ENCODE measurements around the gene ZP1. TPM values are rescaled to one million over a fixed set of nuclear protein-coding genes. Genes with fewer than 3 reads are reported as not detected.

Gene ZP1
- total RNA-seq, 2 experiments from 2014 or later: 0.20 TPM; not detected in 1

DNA sequence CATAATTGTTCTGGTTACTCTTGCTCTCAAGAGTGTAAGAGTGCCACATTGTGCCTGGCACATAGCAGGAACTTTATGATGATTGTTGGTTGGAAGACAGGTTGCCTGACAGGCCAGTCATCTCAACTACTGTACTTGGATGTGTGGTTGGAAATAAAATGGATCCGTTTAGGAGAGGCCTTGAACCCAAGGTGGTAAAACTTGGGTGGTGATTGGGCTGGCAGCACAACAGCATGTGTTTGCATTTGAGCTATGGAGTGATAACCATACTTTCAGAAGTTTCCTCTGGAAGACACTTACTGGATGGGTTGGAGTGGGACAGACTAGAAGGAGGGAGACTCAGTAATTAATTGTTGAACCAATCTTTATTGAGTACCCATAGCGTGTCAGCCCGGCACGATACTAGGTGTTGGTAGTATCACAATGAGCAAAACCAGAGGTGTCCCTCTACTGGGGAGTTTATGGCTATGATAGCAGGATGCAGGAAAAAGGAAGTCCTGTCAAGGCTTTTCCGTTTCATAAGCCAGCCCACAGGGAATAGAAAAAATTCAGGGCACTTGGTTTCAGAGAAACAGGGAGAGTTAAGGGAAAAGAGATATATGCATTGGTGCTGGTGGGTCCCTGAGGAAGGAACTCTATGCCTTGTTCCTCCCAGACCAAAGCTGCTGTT lies 43.5 kb downstream of the ZP1 start:
- H3K36me3 Mint-ChIP-seq (ENCODE audit: low read depth): peaks cover 24% of the 10 kb centered on the region
- POLR2A ChIA-PET: no interaction called here
- intact Hi-C loops (cut with DNase I, micrococcal nuclease): loop anchor here in 1 of 2 experiments (5.0 kb wide), 1 partner anchor 421 kb away; the partner anchor contains the start of genes DDB1 and TKFC
- CTCF ChIA-PET: interaction anchor here (2.1 kb wide), 1 partner anchor 11 kb away, joined by 5 read pairs; no protein-coding TSS in a partner anchor
- peaks cover 60% of the 10 kb centered on the region for H3K4me1 ChIP-seq (ENCODE audit: insufficient read depth, low read length)
- TF ChIP-seq, protein P1, sequence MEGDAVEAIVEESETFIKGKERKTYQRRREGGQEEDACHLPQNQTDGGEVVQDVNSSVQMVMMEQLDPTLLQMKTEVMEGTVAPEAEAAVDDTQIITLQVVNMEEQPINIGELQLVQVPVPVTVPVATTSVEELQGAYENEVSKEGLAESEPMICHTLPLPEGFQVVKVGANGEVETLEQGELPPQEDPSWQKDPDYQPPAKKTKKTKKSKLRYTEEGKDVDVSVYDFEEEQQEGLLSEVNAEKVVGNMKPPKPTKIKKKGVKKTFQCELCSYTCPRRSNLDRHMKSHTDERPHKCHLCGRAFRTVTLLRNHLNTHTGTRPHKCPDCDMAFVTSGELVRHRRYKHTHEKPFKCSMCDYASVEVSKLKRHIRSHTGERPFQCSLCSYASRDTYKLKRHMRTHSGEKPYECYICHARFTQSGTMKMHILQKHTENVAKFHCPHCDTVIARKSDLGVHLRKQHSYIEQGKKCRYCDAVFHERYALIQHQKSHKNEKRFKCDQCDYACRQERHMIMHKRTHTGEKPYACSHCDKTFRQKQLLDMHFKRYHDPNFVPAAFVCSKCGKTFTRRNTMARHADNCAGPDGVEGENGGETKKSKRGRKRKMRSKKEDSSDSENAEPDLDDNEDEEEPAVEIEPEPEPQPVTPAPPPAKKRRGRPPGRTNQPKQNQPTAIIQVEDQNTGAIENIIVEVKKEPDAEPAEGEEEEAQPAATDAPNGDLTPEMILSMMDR (IDR thresholded peaks at IDR 0.05): no peak
- ATAC-seq (ENCODE audit: poor library complexity): no peak
- no peaks in the 10 kb centered on the region for H3K9me3 ChIP-seq (ENCODE audit: control insufficient read depth in 1 of 2, insufficient read depth in 1 of 2, low read length in 2 of 2)
- no peaks in the 10 kb centered on the region for H3K27me3 Mint-ChIP-seq
- H3K36me3 ChIP-seq (ENCODE audit: insufficient read depth, low read length): no peaks in the 10 kb centered on the region
- no peak for DNase-seq
- no peaks in the 10 kb centered on the region for H3K27me3 ChIP-seq (ENCODE audit: control insufficient read depth in 1 of 2, insufficient read depth in 2 of 2, low read length in 2 of 2)
- peak overlapping the region; percentile 87 for H3K27ac Mint-ChIP-seq
- peaks cover 60% of the 10 kb centered on the region for H3K4me1 Mint-ChIP-seq (ENCODE audit: low read depth)
- H3K27ac ChIP-seq (ENCODE audit: low read depth in 1 of 2, low read length in 2 of 2): no peak overlapping the region
- peak overlapping the region; percentile 26 for H3K4me3 Mint-ChIP-seq
- H3K9me3 Mint-ChIP-seq: no peaks in the 10 kb centered on the region
- H3K4me3 ChIP-seq (ENCODE audit: low read length): no peak overlapping the region

DNA sequence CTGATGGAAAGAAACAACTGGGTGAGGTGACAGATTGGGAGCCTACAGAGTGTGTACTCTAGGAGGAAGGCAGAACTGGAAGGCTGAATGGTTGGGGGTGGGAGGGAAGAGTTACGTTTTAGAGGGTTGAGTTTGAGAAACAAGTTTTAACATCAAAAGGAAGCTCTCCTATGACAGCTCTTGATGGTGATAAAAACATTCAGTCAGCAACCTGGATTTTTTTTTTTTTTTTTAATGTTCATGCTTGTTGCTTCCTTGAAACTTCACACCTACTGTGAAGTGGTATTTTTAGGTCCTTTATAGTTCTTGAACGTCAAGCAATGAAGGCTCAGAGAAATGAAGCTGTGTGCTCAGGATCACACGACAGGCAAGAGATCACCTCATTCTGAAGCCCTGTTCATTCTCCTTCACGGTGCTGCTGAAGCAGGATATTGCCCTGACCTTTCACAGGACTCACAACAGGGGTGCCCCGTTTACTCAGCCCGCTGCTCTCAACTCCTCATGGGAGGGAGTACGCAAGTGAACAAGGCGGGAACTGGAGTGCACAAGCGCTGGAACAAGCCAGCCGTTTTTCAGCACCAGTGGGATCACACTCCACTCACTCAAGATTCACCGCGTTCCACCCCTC lies 45.0 kb downstream of the ZP1 start:
- H3K36me3 ChIP-seq (ENCODE audit: insufficient read depth, low read length): no peaks in the 10 kb centered on the region
- H3K36me3 Mint-ChIP-seq (ENCODE audit: low read depth): peaks cover 22% of the 10 kb centered on the region
- no peaks in the 10 kb centered on the region for H3K9me3 ChIP-seq (ENCODE audit: control insufficient read depth in 1 of 2, insufficient read depth in 1 of 2, low read length in 2 of 2)
- peak; percentile 55 for ATAC-seq (ENCODE audit: poor library complexity)
- H3K4me1 Mint-ChIP-seq (ENCODE audit: low read depth): peaks cover 60% of the 10 kb centered on the region
- POLR2A ChIA-PET: interaction anchor here (0.6 to 4.7 kb wide), 14 partner anchors 7 to 517 kb away, joined by 3 to 43 read pairs (median 4); partner anchors contain the start of genes CPSF7, PRPF19, SDHAF2 and TMEM138
- H3K27me3 ChIP-seq (ENCODE audit: control insufficient read depth in 1 of 2, insufficient read depth in 2 of 2, low read length in 2 of 2): no peaks in the 10 kb centered on the region
- CTCF ChIA-PET: interaction anchor here (1.2 to 2.1 kb wide), 2 partner anchors 13 to 81 kb away, joined by 3 to 5 read pairs; no protein-coding TSS in a partner anchor
- H3K4me3 Mint-ChIP-seq: peak overlapping the region; percentile 71
- TF ChIP-seq, protein P1 (IDR thresholded peaks at IDR 0.05): no peak
- H3K4me3 ChIP-seq (ENCODE audit: low read length): peak overlapping the region; percentile 17
- peaks cover 65% of the 10 kb centered on the region for H3K4me1 ChIP-seq (ENCODE audit: insufficient read depth, low read length)
- no peaks in the 10 kb centered on the region for H3K27me3 Mint-ChIP-seq
- intact Hi-C loops (cut with DNase I, micrococcal nuclease): loop anchor here (2.0 to 5.0 kb wide), 2 partner anchors 216 to 420 kb away; partner anchors contain the start of genes DDB1 (in 1 of the 2) and TKFC (in 1 of the 2)
- peak overlapping the region; percentile 87 for H3K27ac Mint-ChIP-seq
- no peaks in the 10 kb centered on the region for H3K9me3 Mint-ChIP-seq
- DNase-seq: peak in 6 of 14 experiments; percentile 36 to 78 (median 58)
- peak overlapping the region; percentile 33 to 97 for H3K27ac ChIP-seq (ENCODE audit: low read depth in 1 of 2, low read length in 2 of 2)

DNA sequence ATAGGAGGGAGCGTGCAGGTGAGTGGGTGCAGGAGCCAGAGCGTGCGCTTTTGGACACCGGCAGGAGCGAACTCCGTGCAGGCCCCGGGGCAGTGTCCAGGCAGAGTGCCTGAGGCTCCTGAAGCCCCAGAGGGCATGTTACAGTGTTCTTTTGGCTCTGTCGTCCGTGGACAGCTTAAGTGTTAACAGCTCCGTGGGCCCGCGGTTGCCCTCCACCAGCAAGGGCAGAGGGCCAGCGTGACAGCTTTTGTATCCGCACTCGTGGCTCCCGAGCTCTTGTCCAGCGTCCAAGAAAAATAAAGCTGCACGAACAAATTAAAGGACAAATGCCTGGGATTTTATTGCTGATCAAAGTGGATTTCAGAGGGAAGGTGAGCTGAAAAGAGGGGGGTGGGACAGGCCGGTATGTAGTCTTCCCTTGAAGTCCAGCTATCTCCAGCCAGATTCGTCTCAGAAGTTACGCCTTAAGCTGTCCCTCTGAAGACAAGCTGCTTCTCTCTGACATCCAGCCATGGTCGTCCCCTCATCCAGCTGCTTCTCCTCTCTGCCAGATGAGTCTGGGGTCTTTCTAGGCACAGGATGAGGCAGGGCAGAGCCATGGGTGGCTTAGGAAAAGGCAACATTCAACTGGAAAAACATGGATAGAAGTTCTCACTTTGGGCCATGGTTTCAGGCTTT lies 45.6 kb downstream of the ZP1 start:
- Mint-ChIP-seq H3K36me3 (ENCODE audit: low read depth) (peaks cover 22% of the 10 kb centered on the region), H3K27ac (peak overlapping the region; percentile 87), H3K27me3 (no peaks in the 10 kb centered on the region), H3K4me1 (ENCODE audit: low read depth) (peaks cover 62% of the 10 kb centered on the region), H3K9me3 (no peaks in the 10 kb centered on the region), H3K4me3 (peak overlapping the region; percentile 71)
- intact Hi-C loops (cut with DNase I, micrococcal nuclease): loop anchor here (2.0 to 5.0 kb wide), 2 partner anchors 216 to 419 kb away; partner anchors contain the start of genes DDB1 (in 1 of the 2) and TKFC (in 1 of the 2)
- ATAC-seq (ENCODE audit: poor library complexity) (no peak), DNase-seq (peak in 1 of 14 experiments; percentile 37)
- Histone ChIP-seq H3K36me3 (ENCODE audit: insufficient read depth, low read length) (peaks cover 4% of the 10 kb centered on the region), H3K4me3 (ENCODE audit: low read length) (peak overlapping the region; percentile 95), H3K27ac (ENCODE audit: low read depth in 1 of 2, low read length in 2 of 2) (peak overlapping the region; percentile 97 to 98), H3K9me3 (ENCODE audit: control insufficient read depth in 1 of 2, insufficient read depth in 1 of 2, low read length in 2 of 2) (no peaks in the 10 kb centered on the region), H3K27me3 (ENCODE audit: control insufficient read depth in 1 of 2, insufficient read depth in 2 of 2, low read length in 2 of 2) (no peaks in the 10 kb centered on the region), H3K4me1 (ENCODE audit: insufficient read depth, low read length) (peaks cover 64% of the 10 kb centered on the region)
- ChIA-PET POLR2A (interaction anchor here (0.6 to 4.7 kb wide), 27 partner anchors 7 to 517 kb away, joined by 3 to 43 read pairs (median 4); partner anchors contain the start of genes CPSF7, PRPF19, SDHAF2 and TMEM132A), CTCF (interaction anchor here (1.2 to 3.6 kb wide), 4 partner anchors 14 to 82 kb away, joined by 3 to 25 read pairs (median 8); no protein-coding TSS in a partner anchor)
- TF ChIP-seq, protein P1 (IDR thresholded peaks at IDR 0.05): no peak

All from CD4-positive, alpha-beta T cell (primary cell).